HEK293T (cell line): ENCODE results near the gene CTNNA2.

Experiments
- CTCF ChIA-PET: fragments of 350-600 bp; formaldehyde crosslinking; extraction: SDS; loops from one replicate; lab custom pipeline; 2021; ENCODE audit warnings: antibody characterized with exemption, inconsistent platforms; lab: Yijun Ruan, JAX
- POLR2A ChIA-PET: fragments of 350-600 bp; formaldehyde crosslinking; extraction: SDS; loops from one replicate; lab custom pipeline; 2020; ENCODE audit warnings: antibody characterized with exemption, inconsistent platforms; lab: Yijun Ruan, JAX
- DNase-seq: peaks from one replicate; pipeline ENCODE4 v3.0.0; 2012; ENCODE audit warnings: mixed read lengths; ENCODE audit errors: extremely low spot score
- ARNT ChIP-seq: fragments of 450-650 bp; IDR thresholded peaks from 2 replicates; pipeline ENCODE4 v1.6.1; 2017; ENCODE audit warnings: mild to moderate bottlenecking
- BHLHE40 ChIP-seq: fragments of 450-650 bp; IDR thresholded peaks from 2 replicates; pipeline ENCODE4 v1.6.1; 2016; ENCODE audit warnings: mild to moderate bottlenecking, moderate library complexity, borderline replicate concordance
- CTBP1 ChIP-seq: fragments of 450-650 bp; IDR thresholded peaks from 2 replicates; pipeline ENCODE4 v1.6.1; 2016; ENCODE audit warnings: borderline replicate concordance
- ELF4 ChIP-seq: fragments of 450-650 bp; IDR thresholded peaks from 2 replicates; pipeline ENCODE4 v1.6.1; 2017; ENCODE audit warnings: antibody characterized with exemption
- FOXA1 ChIP-seq: fragments of 450-650 bp; IDR thresholded peaks from 2 replicates; pipeline ENCODE4 v1.6.1; 2016; ENCODE audit warnings: mild to moderate bottlenecking
- FOXK2 ChIP-seq: fragments of 450-650 bp; IDR thresholded peaks from 2 replicates; pipeline ENCODE4 v1.6.1; 2016; ENCODE audit warnings: mild to moderate bottlenecking
- FOXM1 ChIP-seq: fragments of 450-650 bp; IDR thresholded peaks from 2 replicates; pipeline ENCODE4 v1.6.1; 2017; ENCODE audit warnings: mild to moderate bottlenecking, borderline replicate concordance
- HDGF ChIP-seq: fragments of 450-650 bp; IDR thresholded peaks from 2 replicates; pipeline ENCODE4 v1.6.1; 2017; ENCODE audit warnings: antibody characterized with exemption, borderline replicate concordance
- L3MBTL2 ChIP-seq: fragments of 450-650 bp; conservative IDR thresholded peaks from 2 replicates; pipeline ENCODE4 v1.6.1; 2016; ENCODE audit warnings: mild to moderate bottlenecking
- LEF1 ChIP-seq: fragments of 450-650 bp; IDR thresholded peaks from 2 replicates; pipeline ENCODE4 v1.6.1; 2017; ENCODE audit warnings: mild to moderate bottlenecking, borderline replicate concordance
- NFRKB ChIP-seq: fragments of 450-650 bp; IDR thresholded peaks from 2 replicates; pipeline ENCODE4 v1.6.1; 2016; ENCODE audit warnings: mild to moderate bottlenecking, moderate library complexity
- PKNOX1 ChIP-seq: fragments of 450-650 bp; IDR thresholded peaks from 2 replicates; pipeline ENCODE4 v1.6.1; 2016
- SP1 ChIP-seq: fragments of 450-650 bp; IDR thresholded peaks from 2 replicates; pipeline ENCODE4 v1.6.1; 2017
- SUZ12 ChIP-seq: fragments of 450-650 bp; IDR thresholded peaks from 2 replicates; pipeline ENCODE4 v1.6.1; 2016; ENCODE audit warnings: mild to moderate bottlenecking
- TARDBP ChIP-seq: fragments of 450-650 bp; IDR thresholded peaks from 2 replicates; pipeline ENCODE4 v1.6.1; 2016
- ZNF384 ChIP-seq: fragments of 450-650 bp; IDR thresholded peaks from 2 replicates; pipeline ENCODE4 v1.6.1; 2016

Gene CTNNA2

GRCh38 chr2:80527119-80527518 lies 1014.3 kb downstream of the CTNNA2 start:
- POLR2A ChIA-PET: no interaction called here
- no peak for DNase-seq
- TF ChIP-seq HDGF: no peak
- CTCF ChIA-PET: no interaction called here

DNA sequence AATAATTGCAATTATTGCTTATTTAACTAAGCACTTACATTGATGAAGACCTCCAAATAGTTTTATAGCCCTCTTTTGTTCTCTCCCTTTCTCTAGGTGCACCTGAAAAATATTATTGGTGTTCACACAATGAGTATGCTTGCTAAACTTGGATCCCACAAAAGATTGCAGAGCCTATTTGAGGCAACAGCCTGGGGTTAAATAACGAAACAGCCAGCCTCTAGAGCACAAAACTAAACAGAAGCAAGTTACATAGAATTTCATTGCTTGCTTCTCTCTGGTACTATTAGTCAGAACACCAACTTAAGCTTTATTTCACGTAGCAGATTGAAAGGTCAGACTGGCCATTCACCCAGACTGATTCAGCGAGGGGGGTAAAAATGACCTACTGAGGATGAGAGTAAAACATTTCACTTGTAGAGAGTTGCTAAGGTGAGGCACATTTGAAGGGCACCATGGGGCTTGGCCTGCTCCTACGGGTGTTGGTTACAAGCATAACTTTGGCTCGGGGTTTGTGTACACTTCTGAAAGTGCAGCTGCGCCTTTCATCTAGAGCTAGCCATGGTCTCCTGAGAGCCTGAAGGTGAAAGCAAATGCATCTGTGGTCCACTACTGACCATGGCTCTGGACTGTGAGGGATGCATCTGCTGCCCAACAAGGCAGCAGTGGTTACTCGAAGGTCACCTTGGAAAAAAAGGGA lies 1016.8 kb downstream of the CTNNA2 start:
- ChIA-PET POLR2A (no interaction called here), CTCF (no interaction called here)
- DNase-seq: no peak
- TF ChIP-seq NFRKB (no peak), SP1 (no peak), ELF4 (no peak), SUZ12 (no peak), FOXK2 (no peak), L3MBTL2 (no peak), LEF1 (no peak), FOXM1 (no peak), TARDBP (no peak), CTBP1 (no peak), BHLHE40 (no peak), ZNF384 (no peak), ARNT (no peak), PKNOX1 (no peak)

DNA sequence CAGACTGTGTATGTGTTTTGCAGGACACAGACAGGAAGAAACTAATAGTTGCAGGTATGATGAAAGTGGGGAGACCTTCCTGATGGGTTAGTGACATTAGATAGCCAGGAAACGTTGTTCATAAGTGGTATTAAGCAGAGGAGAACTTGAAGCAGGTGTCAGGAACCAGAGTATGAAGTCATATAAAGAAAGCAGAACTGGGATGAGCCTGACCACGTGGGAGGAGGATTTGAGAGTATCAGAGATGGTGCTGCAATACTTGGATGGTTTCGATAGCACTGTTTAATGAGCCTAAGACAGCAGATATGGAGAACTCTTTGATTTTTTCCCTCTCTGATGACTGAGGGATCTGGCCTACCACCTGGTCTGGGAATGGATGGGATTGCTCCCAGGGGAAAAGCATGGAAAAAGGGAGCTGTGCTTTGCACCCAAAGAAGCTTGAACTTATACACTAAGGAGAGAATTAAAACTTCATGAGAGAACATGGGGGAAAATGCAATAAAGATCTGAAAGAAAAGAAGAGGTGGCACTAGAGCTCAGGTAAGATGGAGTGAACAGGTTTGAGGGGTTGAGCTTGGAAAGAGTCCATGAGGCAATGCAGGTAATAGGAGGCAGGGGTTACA lies 1017.7 kb downstream of the CTNNA2 start:
- DNase-seq: no peak
- CTCF ChIA-PET: no interaction called here
- TF ChIP-seq ARNT: no peak
- TF ChIP-seq TARDBP: no peak
- TF ChIP-seq LEF1: no peak
- no peak for TF ChIP-seq HDGF
- no peak for TF ChIP-seq PKNOX1
- no peak for TF ChIP-seq ELF4
- no peak for TF ChIP-seq NFRKB
- TF ChIP-seq BHLHE40: no peak
- TF ChIP-seq ZNF384: no peak
- no peak for TF ChIP-seq L3MBTL2
- POLR2A ChIA-PET: no interaction called here

- DNase-seq: no peak
- CTCF ChIA-PET: no interaction called here
- POLR2A ChIA-PET: no interaction called here
- no peak for TF ChIP-seq HDGF
- TF ChIP-seq CTBP1: no peak
- TF ChIP-seq SP1: no peak
- TF ChIP-seq ARNT: no peak
- no peak for TF ChIP-seq FOXA1
- TF ChIP-seq NFRKB: no peak
- TF ChIP-seq FOXM1: no peak
- TF ChIP-seq ZNF384: no peak
- no peak for TF ChIP-seq LEF1
- TF ChIP-seq L3MBTL2: no peak
- TF ChIP-seq FOXK2: no peak
Measured at GRCh38 chr2:80531319-80531718, 1018.5 kb downstream of the CTNNA2 start.

GRCh38 chr2:80545420-80546210 lies 1032.8 kb downstream of the CTNNA2 start:
- POLR2A ChIA-PET: no interaction called here
- CTCF ChIA-PET: no interaction called here
- TF ChIP-seq FOXA1 (no peak), BHLHE40 (no peak), HDGF (no peak), ELF4 (no peak), CTBP1 (no peak), ZNF384 (no peak), SP1 (no peak), L3MBTL2 (no peak)
- DNase-seq: no peak

GRCh38 chr2:80546766-80547165 lies 1033.9 kb downstream of the CTNNA2 start:
- DNase-seq: no peak
- POLR2A ChIA-PET: no interaction called here
- CTCF ChIA-PET: no interaction called here
- no peak for TF ChIP-seq HDGF
- no peak for TF ChIP-seq NFRKB
- no peak for TF ChIP-seq LEF1
- TF ChIP-seq BHLHE40: no peak
- TF ChIP-seq ARNT: no peak
- TF ChIP-seq FOXK2: no peak
- TF ChIP-seq FOXM1: no peak
